OCI-LY1 (cell line): Measurements from ENCODE around the gene SLC50A1.

Source experiments
- CTCF ChIP-seq: fragments of 200-600 bp; sonication (generic), shearing (Covaris generic); IDR thresholded peaks from 2 replicates; pipeline ENCODE4 v1.5.1; 2017; ENCODE audit warnings: mild to moderate bottlenecking, antibody characterized with exemption, low read length, moderate library complexity, mixed read lengths
- EZH2 ChIP-seq: fragments of 200-600 bp; sonication (generic), shearing (Covaris generic); IDR thresholded peaks from 2 replicates; pipeline ENCODE4 v1.8.0; 2017; ENCODE audit warnings: borderline replicate concordance, mixed run types, mild to moderate bottlenecking, antibody characterized with exemption, low read length, moderate library complexity, mixed read lengths

DNA sequence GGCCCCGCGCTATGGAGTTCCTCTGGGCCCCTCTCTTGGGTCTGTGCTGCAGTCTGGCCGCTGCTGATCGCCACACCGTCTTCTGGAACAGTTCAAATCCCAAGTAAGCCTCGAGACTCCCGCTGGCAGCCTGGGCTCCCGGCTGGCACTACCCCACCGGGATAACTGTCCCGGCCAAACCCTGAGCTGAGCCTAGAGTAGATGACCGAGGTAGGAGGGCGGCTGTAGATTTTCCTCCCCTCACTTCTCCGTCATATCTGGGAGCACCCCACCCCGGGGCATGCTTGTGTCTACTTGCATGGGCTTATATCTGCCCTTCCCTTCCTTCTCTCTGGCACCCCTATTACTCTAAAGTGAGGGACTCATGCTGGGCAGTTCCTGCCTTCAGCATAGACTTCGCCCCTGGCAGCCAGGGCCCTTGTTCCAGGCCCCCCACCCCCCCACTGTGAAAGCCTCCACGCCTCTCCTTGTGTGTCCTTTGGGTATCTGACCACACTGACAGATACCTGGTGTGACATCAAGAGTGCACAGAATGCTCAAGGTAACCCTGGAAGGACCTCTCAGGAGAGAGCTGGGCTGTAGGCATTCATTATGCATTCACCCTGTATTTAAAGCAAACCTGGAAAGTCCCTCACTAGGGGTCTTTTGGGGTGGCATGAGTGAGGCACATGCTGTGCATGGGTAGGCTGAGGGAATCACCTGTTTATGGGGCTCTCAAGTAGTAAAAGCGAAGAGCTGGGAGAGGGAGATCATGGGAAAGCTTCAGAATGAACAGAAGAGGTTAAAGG, 7.5 kb upstream of the SLC50A1 start:
- TF ChIP-seq CTCF, result no peak
- TF ChIP-seq EZH2, result no peak
